ENCODE measurements around the gene FAIM2. TPM values are rescaled to one million over a fixed set of nuclear protein-coding genes. Genes with fewer than 3 reads are reported as not detected.

The FAIM2 gene
- total and polyA plus RNA-seq, 9 of the 15 experiments (the other 6 are each of a cell fraction or from before 2014, with no cell fraction given) = 0.01 to 0.10 TPM; not detected in 7

DNA sequence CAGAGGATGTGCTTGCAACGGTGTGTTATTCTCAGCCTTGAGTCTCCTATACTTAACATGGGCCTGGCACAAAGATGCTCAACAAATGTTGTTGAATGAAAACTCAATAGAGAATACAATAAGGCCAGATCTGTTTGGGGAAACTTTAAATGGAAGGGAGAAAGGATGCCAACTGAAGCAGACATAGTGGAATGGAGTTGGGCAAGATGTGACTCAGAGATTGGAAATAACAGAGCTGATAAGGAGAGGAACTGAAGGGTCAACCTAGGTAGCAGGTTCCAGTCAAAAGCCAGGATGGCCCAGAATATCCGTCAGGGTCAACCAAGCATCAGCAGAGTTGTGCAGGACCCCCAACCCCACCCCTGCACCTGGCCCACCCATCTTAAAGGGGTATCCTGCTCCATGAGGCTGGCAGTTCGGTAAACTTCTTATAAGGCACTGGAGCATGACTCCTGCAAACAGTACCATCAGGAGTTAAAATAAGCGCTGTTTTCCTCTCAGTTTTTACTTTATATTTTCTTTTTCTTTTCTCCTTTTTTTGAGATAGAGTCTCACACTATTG is 59.7 kb downstream of the FAIM2 start:
- Histone ChIP-seq H2AFZ (ENCODE audit: low read depth, low read length) (peak overlapping the region; percentile 93), H3K36me3 (ENCODE audit: control insufficient read depth, insufficient read depth, low read length) (peaks cover 3% of the 10 kb centered on the region; the same call in 1 of the 3 replicates), H3K27ac (ENCODE audit: extremely low read depth, low read depth, low read length) (no peak overlapping the region), H3K4me2 (ENCODE audit: insufficient read depth, low read length) (peak overlapping the region; percentile 93), H3K27me3 (ENCODE audit: control insufficient read depth in 2 of 2, insufficient read depth in 2 of 2, low read length in 2 of 2) (peaks cover 3 to 4% of the 10 kb centered on the region in 2 experiments; a peak in 3 of 5 replicates), H3K9ac (ENCODE audit: insufficient read depth in 1 of 2, low read depth in 2 of 2, low read length in 2 of 2) (no peak overlapping the region), H3K9me3 (replicated peaks; ENCODE audit: control insufficient read depth, insufficient read depth, low read depth, low read length) (no peaks in the 10 kb centered on the region), H4K20me1 (replicated peaks; ENCODE audit: control insufficient read depth, insufficient read depth, low read length) (no peaks in the 10 kb centered on the region), H3K79me2 (ENCODE audit: control insufficient read depth, insufficient read depth, low read length) (peaks cover 23% of the 10 kb centered on the region), H3K9me1 (ENCODE audit: control insufficient read depth, insufficient read depth, low read length) (no peaks in the 10 kb centered on the region), H3K4me3 (no peak overlapping the region), H3K4me1 (replicated peaks in 1 of 2; ENCODE audit: control insufficient read depth in 2 of 2, insufficient read depth in 2 of 2, low read length in 2 of 2) (peaks cover 16 to 17% of the 10 kb centered on the region in 2 experiments)
- WGBS (ENCODE audit: insufficient coverage, low coverage, missing lambda C conversion rate) = 80% methylated on average over 3 of the region's 4 CpGs
- ChIA-PET CTCF (ENCODE audit: low intra/inter-chr PET ratio) (no interaction called here), POLR2A (interaction anchor here (1.2 to 2.5 kb wide), 3 partner anchors 8 to 15 kb away, joined by 6 to 14 read pairs (median 8); partner anchors contain the start of gene NCKAP5L)
- intact Hi-C loops (cut with micrococcal nuclease) (no loop called here), in situ Hi-C loops (cut with MboI) (no loop called here)
- TF ChIP-seq JUND (IDR thresholded peaks at IDR 0.05; ENCODE audit: borderline replicate concordance, low read depth, low read length) (peak; percentile 38; the same call in 1 of the 2 replicates), JUND (tag; IDR thresholded peaks at IDR 0.05; ENCODE audit: borderline replicate concordance, low read depth, low read length) (peak; percentile 17; the same call in 1 of the 3 replicates), FOSL1 (tag; conservative IDR thresholded peaks at IDR 0.05) (peak; percentile 53), ARHGAP35 (IDR thresholded peaks at IDR 0.05; ENCODE audit: partially characterized antibody) (no peak), POU5F1 (IDR thresholded peaks at IDR 0.05; ENCODE audit: borderline replicate concordance, low read depth, low read length, partially characterized antibody) (no peak), ZNF696 (CRISPR knock-in tag; conservative IDR thresholded peaks at IDR 0.05) (no peak), C11orf30 (IDR thresholded peaks at IDR 0.05; ENCODE audit: low read depth) (no peak)
- ATAC-seq (no peak), DNase-seq (ENCODE audit: extremely low read depth in 1 of 4, low spot score in 3 of 4) (no peak), FAIRE-seq (peak; percentile 11)
- no TSS peak for BruUV-seq (replicated peaks)
